PFSK-1 (cell line): ENCODE results near the gene PLAGL2.

Experiments used
- FOXP2 ChIP-seq: optimal IDR thresholded peaks from 2 replicates; pipeline ENCODE3; 2011; ENCODE audit warnings: borderline replicate concordance, control low read depth, inconsistent platforms; ENCODE audit not compliant: insufficient read depth; ENCODE audit errors: extremely low read length, extremely low read depth
- POLR2AphosphoS5 ChIP-seq: IDR thresholded peaks from 2 replicates; pipeline ENCODE4 v1.6.1; 2012; ENCODE audit warnings: low read depth, mild to moderate bottlenecking, control low read depth, low read length, moderate library complexity
- SIN3A ChIP-seq: IDR thresholded peaks from 2 replicates; pipeline ENCODE4 v1.6.1; 2012; ENCODE audit warnings: mild to moderate bottlenecking, low read length, moderate library complexity, borderline replicate concordance; ENCODE audit not compliant: insufficient read depth
- TAF1 ChIP-seq: IDR thresholded peaks from 2 replicates; pipeline ENCODE4 v1.6.1; 2012; ENCODE audit warnings: low read length, control low read depth, borderline replicate concordance; ENCODE audit not compliant: insufficient read depth
- TF ChIP-seq, protein P1 (sequence below), 2 experiments: IDR thresholded peaks; 2 replicates each; pipeline versions ENCODE4 v1.6.1 to v1.8.0; 2011 to 2012; ENCODE audit warnings: low read depth in 2 of 2, low read length in 2 of 2, control low read depth in 1 of 2, inconsistent platforms in 1 of 2, mild to moderate bottlenecking in 1 of 2, moderate library complexity in 1 of 2; ENCODE audit not compliant: insufficient read depth in 1 of 2

The PLAGL2 gene

GRCh38 chr20:32248043-32248442, 40.5 kb upstream of the PLAGL2 start:
- TF ChIP-seq SIN3A (no peak), POLR2AphosphoS5 (no peak), FOXP2 (no peak), TAF1 (no peak)
- TF ChIP-seq, protein P1, sequence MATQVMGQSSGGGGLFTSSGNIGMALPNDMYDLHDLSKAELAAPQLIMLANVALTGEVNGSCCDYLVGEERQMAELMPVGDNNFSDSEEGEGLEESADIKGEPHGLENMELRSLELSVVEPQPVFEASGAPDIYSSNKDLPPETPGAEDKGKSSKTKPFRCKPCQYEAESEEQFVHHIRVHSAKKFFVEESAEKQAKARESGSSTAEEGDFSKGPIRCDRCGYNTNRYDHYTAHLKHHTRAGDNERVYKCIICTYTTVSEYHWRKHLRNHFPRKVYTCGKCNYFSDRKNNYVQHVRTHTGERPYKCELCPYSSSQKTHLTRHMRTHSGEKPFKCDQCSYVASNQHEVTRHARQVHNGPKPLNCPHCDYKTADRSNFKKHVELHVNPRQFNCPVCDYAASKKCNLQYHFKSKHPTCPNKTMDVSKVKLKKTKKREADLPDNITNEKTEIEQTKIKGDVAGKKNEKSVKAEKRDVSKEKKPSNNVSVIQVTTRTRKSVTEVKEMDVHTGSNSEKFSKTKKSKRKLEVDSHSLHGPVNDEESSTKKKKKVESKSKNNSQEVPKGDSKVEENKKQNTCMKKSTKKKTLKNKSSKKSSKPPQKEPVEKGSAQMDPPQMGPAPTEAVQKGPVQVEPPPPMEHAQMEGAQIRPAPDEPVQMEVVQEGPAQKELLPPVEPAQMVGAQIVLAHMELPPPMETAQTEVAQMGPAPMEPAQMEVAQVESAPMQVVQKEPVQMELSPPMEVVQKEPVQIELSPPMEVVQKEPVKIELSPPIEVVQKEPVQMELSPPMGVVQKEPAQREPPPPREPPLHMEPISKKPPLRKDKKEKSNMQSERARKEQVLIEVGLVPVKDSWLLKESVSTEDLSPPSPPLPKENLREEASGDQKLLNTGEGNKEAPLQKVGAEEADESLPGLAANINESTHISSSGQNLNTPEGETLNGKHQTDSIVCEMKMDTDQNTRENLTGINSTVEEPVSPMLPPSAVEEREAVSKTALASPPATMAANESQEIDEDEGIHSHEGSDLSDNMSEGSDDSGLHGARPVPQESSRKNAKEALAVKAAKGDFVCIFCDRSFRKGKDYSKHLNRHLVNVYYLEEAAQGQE (IDR thresholded peaks at IDR 0.05; ENCODE audit: insufficient read depth in 1 of 2, low read depth in 2 of 2, low read length in 2 of 2) = no peak

DNA sequence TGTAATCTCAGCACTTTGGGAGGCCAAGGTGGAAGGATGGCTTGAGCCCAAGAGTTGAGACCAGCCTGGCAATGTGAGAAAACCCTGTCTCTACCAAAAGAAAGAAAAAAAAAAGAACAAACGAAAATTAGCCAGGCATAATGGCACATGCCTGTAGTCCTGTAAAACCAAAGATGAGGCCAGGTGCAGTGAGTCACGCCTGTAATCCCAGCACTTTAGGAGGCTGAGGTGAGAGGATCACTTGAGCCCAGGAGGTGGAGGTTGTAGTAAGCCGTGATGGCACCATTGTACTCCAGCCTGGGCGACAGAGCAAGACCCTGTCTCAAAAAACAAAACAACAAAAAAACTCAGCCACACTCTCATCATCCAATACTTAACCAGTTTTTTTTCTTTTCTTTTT, 37.4 kb upstream of the PLAGL2 start:
- no peak for TF ChIP-seq FOXP2
- no peak for TF ChIP-seq TAF1
- no peak for TF ChIP-seq SIN3A
- no peak for TF ChIP-seq POLR2AphosphoS5
- TF ChIP-seq, protein P1 (IDR thresholded peaks at IDR 0.05; ENCODE audit: insufficient read depth in 1 of 2, low read depth in 2 of 2, low read length in 2 of 2) = no peak

- TF ChIP-seq POLR2AphosphoS5 (no peak), TAF1 (no peak), SIN3A (no peak), FOXP2 (no peak)
- TF ChIP-seq, protein P1 (IDR thresholded peaks at IDR 0.05; ENCODE audit: insufficient read depth in 1 of 2, low read depth in 2 of 2, low read length in 2 of 2) = no peak
Observed at GRCh38 chr20:32244150-32244823, 36.7 kb upstream of the PLAGL2 start.

GRCh38 chr20:32241807-32242206, 34.3 kb upstream of the PLAGL2 start:
- TF ChIP-seq SIN3A = no peak

- TF ChIP-seq POLR2AphosphoS5 = no peak
- TF ChIP-seq SIN3A = no peak
- no peak for TF ChIP-seq FOXP2
- TF ChIP-seq TAF1 = no peak
- TF ChIP-seq, protein P1 (IDR thresholded peaks at IDR 0.05; ENCODE audit: insufficient read depth in 1 of 2, low read depth in 2 of 2, low read length in 2 of 2) = no peak
Observed at GRCh38 chr20:32240205-32240604, 32.7 kb upstream of the PLAGL2 start.
